ENCODE data around the gene EYA2. TPM values are rescaled to one million over a fixed set of nuclear protein-coding genes. Genes with fewer than 3 reads are reported as not detected.

The EYA2 gene
- total RNA-seq, 2 donors from 2014 or later, result not detected

DNA sequence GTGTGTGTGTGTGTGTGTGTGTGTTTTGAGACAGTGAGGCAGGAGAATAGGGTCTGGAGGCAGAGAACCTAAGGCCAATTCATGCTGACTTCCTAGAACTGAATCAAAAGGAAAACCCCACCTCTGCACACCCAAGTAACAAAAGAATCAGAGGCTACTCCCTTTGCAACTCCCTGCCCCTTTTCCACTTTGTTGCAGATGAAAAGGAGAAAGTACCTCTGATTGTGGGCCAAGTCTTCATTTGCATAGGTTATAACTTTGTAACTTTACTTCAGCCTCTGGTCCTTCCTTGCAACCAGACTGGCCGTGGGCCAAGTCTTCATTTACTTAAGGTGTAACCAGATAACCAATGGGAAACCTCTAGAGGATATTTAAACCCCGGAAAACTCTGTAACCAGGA, 168.8 kb downstream of the EYA2 start:
- no peak for ATAC-seq
- no peak for DNase-seq (ENCODE audit: low spot score in 2 of 2)
- Mint-ChIP-seq H3K36me3 (peaks cover 0 to 5% of the 10 kb centered on the region in 2 donors), H3K27ac (no peak overlapping the region), H3K9me3 (peaks cover 14% of the 10 kb centered on the region in 2 donors)

GRCh38 chr20:47063808-47064207, 169.2 kb downstream of the EYA2 start:
- no peak for DNase-seq (ENCODE audit: low spot score in 2 of 2)
- Mint-ChIP-seq H3K36me3 (peaks cover 2 to 5% of the 10 kb centered on the region in 2 donors), H3K27ac (no peak overlapping the region), H3K9me3 (peaks cover 14 to 18% of the 10 kb centered on the region in 2 donors)
- ATAC-seq, result no peak

DNA sequence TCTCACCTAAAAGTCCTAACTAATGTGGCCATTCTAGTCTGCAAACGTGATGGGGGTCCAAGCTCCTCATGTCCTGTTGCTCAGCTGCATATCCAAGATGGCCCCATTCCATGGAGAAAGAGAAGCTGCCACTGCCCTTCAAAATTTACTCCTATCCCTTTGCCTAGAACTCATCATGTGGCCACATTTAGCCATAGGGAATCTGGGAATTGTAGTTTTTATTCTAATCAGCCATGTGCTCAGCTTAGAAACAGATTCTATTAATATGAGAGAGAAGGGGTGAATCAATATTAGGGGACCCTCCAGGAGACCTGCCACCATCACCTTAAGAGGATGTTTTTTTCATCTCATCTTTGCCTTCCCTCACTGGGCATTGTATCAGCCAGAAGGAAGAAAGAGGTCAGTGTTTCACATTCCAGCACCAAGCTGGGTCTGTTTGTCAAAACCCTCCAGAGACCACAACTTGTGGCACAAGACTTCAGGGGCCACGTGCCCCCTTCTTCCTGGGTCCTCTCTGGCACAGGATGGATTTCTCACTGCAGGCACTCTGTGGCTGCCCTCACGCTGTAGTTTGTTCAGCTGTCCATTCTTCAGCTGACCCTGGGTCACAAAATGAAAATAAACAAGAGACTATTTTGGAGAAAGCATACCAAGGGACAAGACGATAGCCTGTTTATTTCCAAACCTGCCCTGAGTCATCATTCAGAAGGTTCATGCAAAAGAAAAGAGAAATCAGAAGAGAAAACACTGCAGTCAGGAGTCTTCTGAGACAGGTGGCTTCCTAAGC, 172.0 kb downstream of the EYA2 start:
- H3K36me3 Mint-ChIP-seq, result peaks cover 5% of the 10 kb centered on the region in 2 donors
- no peak for DNase-seq (ENCODE audit: low spot score in 2 of 2)
- H3K27ac Mint-ChIP-seq, result no peak overlapping the region
- peaks cover 14 to 19% of the 10 kb centered on the region in 2 donors for H3K9me3 Mint-ChIP-seq
- no peak for ATAC-seq

GRCh38 chr20:47067776-47068175, 173.1 kb downstream of the EYA2 start:
- Mint-ChIP-seq H3K27ac (no peak overlapping the region), H3K9me3 (peaks cover 14 to 19% of the 10 kb centered on the region in 2 donors), H3K36me3 (peaks cover 5% of the 10 kb centered on the region in 2 donors)
- no peak for DNase-seq (ENCODE audit: low spot score in 2 of 2)
- no peak for ATAC-seq

DNA sequence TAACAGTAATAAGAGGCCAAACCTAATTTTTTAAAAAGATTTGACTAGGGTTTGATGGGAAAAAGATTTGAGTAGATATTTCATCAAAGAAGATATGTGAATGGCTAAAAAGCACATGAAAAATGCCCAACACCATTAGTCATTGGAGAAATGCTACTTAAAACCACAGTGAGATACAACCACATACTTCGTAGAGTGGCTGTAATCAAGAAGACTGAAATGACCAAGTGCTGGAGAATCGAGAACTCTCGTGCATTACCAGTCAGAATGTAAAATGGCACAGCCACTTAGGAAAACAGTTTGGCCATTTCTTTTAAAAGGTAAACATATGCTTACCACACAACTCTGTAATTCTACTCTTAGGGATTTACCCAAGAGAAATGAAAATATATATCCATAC, 175.5 kb downstream of the EYA2 start:
- ATAC-seq, result no peak
- peaks cover 10 to 23% of the 10 kb centered on the region in 2 donors for H3K9me3 Mint-ChIP-seq
- no peak for DNase-seq (ENCODE audit: low spot score in 2 of 2)
- peaks cover 5% of the 10 kb centered on the region in 2 donors for H3K36me3 Mint-ChIP-seq
- H3K27ac Mint-ChIP-seq, result no peak overlapping the region

DNA sequence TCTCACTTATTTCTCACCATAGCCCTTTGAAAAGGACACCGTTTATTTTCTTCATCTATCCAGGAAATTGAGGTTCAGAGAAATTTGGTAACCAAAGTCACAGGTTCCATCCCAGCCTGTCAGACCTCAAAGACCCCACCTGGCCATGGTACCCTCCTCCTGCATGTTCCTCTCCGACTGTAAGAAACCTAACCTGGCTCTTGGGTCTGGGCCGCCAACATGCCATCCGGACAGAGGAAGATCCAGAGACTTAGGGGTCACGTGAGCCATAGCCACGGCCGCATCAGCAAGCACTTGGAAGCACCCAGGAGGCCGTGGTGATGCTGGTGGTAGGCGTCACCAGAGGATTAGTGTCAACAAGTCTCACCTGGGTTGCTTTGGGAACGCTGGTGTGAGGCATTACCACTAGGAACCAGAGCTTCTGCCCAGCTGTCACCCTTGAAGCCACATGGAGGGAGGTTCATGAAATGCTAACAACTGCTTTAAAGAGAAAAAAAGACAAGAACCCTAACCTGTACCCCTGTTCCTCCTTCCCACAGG, 177.1 kb downstream of the EYA2 start:
- Mint-ChIP-seq H3K27ac (no peak overlapping the region), H3K36me3 (peaks cover 2 to 5% of the 10 kb centered on the region in 2 donors), H3K9me3 (peaks cover 11 to 25% of the 10 kb centered on the region in 2 donors)
- DNase-seq (ENCODE audit: low spot score in 2 of 2) (no peak), ATAC-seq (no peak)

- peaks cover 0 to 1% of the 10 kb centered on the region in 2 donors for H3K36me3 Mint-ChIP-seq
- DNase-seq (ENCODE audit: low spot score in 2 of 2), result no peak
- H3K27ac Mint-ChIP-seq, result no peak overlapping the region
Measured at GRCh38 chr20:47073766-47074475, 179.3 kb downstream of the EYA2 start.

GRCh38 chr20:47075263-47075662, 180.6 kb downstream of the EYA2 start:
- peaks cover 7 to 17% of the 10 kb centered on the region in 2 donors for H3K9me3 Mint-ChIP-seq
- no peak for ATAC-seq

More at GRCh38 chr20:47073766-47074475, 179.3 kb downstream of the EYA2 start:
- no peak for ATAC-seq
- H3K9me3 Mint-ChIP-seq, result peaks cover 7 to 17% of the 10 kb centered on the region in 2 donors

DNA sequence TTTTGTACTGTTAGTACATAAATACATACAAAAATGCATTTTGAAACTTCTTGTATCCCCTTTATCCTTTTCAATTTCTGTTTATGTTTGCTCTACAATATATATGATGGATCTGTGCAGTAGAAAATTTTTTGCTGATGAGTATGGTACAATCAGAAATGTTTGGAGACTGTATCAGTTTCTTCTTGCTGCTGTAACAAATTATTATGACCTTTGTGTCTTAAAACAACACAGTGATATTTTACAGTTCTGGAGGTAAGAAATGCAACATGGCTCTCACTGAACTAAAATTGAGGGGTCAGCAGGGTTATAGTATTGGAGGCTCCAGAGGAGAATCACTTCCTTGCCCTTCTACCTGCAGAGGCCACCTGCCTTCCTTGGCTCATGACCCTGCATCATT, 184.4 kb downstream of the EYA2 start:
- DNase-seq (ENCODE audit: low spot score in 2 of 2) (no peak), ATAC-seq (no peak)
- Mint-ChIP-seq H3K9me3 (peaks cover 7 to 15% of the 10 kb centered on the region in 2 donors), H3K27ac (no peak overlapping the region), H3K36me3 (no peaks in the 10 kb centered on the region)

More at GRCh38 chr20:47075263-47075662, 180.6 kb downstream of the EYA2 start:
- Mint-ChIP-seq H3K27ac (no peak overlapping the region), H3K36me3 (no peaks in the 10 kb centered on the region)
- DNase-seq (ENCODE audit: low spot score in 2 of 2), result no peak

- DNase-seq (ENCODE audit: low spot score in 2 of 2), result no peak
- Mint-ChIP-seq H3K36me3 (no peaks in the 10 kb centered on the region), H3K9me3 (peaks cover 7 to 14% of the 10 kb centered on the region in 2 donors), H3K27ac (no peak overlapping the region)
- ATAC-seq, result no peak
Measured at GRCh38 chr20:47080365-47080764, 185.7 kb downstream of the EYA2 start.

DNA sequence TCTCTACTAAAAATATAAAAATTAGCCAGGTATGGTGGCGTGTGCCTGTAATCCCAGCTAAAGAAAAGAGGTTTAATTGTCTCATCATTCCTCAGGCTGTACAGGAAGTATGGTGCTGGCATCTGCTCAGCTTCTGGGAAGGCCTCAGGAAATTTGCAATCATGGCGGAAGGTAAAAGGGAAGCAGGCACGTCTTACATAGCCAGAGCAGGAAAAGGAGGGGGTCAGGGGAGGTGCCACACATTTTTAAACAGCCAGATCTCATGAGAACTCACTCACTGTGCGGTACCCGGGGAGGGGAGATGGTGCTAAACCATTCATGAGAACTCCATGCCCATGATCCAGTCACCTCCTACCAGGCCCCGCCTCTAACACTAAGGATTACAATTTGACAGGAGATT, 191.7 kb downstream of the EYA2 start:
- no peak for ATAC-seq
- Mint-ChIP-seq H3K9me3 (no peaks in the 10 kb centered on the region), H3K27ac (no peak overlapping the region), H3K36me3 (no peaks in the 10 kb centered on the region)
- DNase-seq (ENCODE audit: low spot score in 2 of 2), result no peak

GRCh38 chr20:47088335-47088734, 193.7 kb downstream of the EYA2 start:
- H3K9me3 Mint-ChIP-seq, result no peaks in the 10 kb centered on the region
- no peak for ATAC-seq

DNA sequence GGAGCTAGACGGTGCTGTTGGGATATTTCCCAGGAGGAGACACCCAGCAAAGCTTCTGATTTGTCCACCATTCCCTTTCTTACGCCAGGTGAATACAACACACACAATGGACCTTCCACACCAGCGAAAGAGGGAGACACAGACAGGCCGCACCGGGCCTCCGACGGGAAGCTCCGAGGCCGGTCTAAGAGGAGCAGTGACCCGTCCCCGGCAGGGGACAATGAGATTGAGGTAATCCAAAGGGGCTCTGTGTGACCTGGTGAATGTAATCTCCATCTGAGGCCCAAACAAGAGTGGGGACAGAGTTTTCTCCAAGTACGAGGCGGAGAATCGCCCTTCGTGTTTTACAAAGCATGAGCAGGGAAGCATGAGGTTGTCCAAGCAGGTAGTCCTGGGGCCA, 194.5 kb downstream of the EYA2 start:
- Mint-ChIP-seq H3K9me3 (no peaks in the 10 kb centered on the region), H3K27ac (no peak overlapping the region), H3K36me3 (no peaks in the 10 kb centered on the region)
- no peak for ATAC-seq
- no peak for DNase-seq (ENCODE audit: low spot score in 2 of 2)

More at GRCh38 chr20:47088335-47088734, 193.7 kb downstream of the EYA2 start:
- no peak overlapping the region for H3K27ac Mint-ChIP-seq
- no peaks in the 10 kb centered on the region for H3K36me3 Mint-ChIP-seq
- no peak for DNase-seq (ENCODE audit: low spot score in 2 of 2)

DNA sequence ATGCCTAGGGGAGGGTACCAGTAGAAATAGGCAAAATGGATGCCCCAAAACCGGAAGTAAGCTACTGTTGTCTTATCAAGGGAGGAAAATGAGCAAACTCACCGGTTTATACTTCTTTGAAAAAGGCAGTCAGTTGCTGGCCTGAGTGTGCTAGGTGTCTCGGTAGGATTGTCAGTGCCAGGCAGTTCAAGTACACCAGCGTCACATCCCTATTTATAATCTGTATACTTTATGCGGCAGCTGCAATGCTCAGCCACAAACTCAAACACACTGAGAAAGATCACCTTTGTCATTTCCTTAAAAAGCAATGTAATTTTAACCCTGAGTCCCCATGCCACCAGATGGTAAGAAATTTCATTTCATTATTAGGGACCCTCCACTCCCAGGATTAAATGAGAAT, 196.2 kb downstream of the EYA2 start:
- ATAC-seq, result no peak
- Mint-ChIP-seq H3K36me3 (no peaks in the 10 kb centered on the region), H3K27ac (no peak overlapping the region), H3K9me3 (peaks cover 4% of the 10 kb centered on the region in 2 donors)
- no peak for DNase-seq (ENCODE audit: low spot score in 2 of 2)

DNA sequence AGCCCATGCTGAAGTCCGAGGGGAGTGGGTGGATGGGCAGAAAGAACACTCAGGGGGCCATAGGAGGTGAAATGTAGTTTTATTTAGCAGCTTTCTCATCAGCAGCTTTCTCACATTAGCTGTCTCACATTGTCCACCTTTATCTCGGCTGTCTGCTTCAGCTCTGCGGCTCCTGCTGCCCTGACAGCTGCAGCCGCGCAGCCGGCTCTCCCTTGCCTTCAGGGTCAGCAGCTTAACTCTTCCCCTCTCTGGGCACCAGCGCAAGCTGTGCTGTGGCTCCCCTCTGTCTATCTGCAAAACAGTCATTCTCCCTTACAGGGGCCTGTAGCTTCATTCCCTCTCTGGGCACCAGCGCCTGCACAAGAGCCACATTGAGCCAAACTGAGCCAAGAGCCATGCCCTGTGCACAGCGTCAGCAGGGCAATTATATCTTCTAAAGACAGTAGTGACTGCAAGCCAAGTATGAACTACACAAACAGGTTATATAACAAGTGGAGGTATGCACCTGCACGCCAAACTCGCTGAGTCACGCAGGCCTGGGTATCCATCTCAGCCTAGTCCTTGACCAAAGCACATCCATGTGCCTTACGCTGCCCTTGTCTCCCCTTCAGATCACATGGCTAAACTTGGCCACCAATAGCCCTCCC, 198.8 kb downstream of the EYA2 start:
- peaks cover 4% of the 10 kb centered on the region in 2 donors for H3K9me3 Mint-ChIP-seq
- H3K27ac Mint-ChIP-seq, result no peak overlapping the region
- ATAC-seq (no peak), DNase-seq (ENCODE audit: low spot score in 2 of 2) (no peak)
- H3K36me3 Mint-ChIP-seq, result no peaks in the 10 kb centered on the region

GRCh38 chr20:47095690-47096089, 201.0 kb downstream of the EYA2 start:
- Mint-ChIP-seq H3K36me3 (no peaks in the 10 kb centered on the region), H3K9me3 (peaks cover 4% of the 10 kb centered on the region in 2 donors), H3K27ac (no peak overlapping the region)
- ATAC-seq (no peak), DNase-seq (ENCODE audit: low spot score in 2 of 2) (no peak)
